HL-60 (cell line): ENCODE measurements around the gene OR52B2.

Source experiments
- GABPA ChIP-seq: IDR thresholded peaks from 2 replicates; pipeline ENCODE4 v1.6.1; 2012; ENCODE audit warnings: low read depth
- POLR2AphosphoS5 ChIP-seq: IDR thresholded peaks from 2 replicates; pipeline ENCODE4 v1.6.1; 2012; ENCODE audit warnings: low read depth
- SPI1 ChIP-seq: IDR thresholded peaks from 2 replicates; pipeline ENCODE4 v1.6.1; 2012; ENCODE audit warnings: low read depth, mild to moderate bottlenecking, borderline replicate concordance
- TF ChIP-seq, protein P1 (sequence below): IDR thresholded peaks from one replicate; pipeline ENCODE4 v1.5.1; 2011; ENCODE audit warnings: low read length, control low read depth, inconsistent platforms; ENCODE audit not compliant: insufficient read depth

DNA sequence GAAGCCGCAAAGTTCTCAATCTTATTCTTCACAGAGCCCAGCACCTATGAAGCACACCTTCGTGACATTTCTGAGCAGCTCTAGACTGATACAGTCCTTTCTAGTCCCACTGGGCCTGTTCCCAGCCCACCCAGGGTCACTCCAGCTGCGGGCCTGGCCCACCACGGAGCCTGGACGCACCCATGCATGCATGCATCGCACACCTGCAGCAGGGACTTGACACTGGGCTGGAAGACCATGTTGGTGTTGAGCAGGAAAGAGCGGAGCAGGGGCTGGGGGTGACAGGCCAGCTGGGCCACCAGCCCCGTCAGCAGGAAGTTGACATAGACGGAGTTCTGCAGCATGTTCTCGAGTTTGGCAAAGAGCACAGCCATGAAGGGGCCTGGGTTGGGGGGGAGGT lies 44.4 kb upstream of the OR52B2 start:
- TF ChIP-seq POLR2AphosphoS5 (no peak), GABPA (no peak), SPI1 (no peak)
- TF ChIP-seq, protein P1, sequence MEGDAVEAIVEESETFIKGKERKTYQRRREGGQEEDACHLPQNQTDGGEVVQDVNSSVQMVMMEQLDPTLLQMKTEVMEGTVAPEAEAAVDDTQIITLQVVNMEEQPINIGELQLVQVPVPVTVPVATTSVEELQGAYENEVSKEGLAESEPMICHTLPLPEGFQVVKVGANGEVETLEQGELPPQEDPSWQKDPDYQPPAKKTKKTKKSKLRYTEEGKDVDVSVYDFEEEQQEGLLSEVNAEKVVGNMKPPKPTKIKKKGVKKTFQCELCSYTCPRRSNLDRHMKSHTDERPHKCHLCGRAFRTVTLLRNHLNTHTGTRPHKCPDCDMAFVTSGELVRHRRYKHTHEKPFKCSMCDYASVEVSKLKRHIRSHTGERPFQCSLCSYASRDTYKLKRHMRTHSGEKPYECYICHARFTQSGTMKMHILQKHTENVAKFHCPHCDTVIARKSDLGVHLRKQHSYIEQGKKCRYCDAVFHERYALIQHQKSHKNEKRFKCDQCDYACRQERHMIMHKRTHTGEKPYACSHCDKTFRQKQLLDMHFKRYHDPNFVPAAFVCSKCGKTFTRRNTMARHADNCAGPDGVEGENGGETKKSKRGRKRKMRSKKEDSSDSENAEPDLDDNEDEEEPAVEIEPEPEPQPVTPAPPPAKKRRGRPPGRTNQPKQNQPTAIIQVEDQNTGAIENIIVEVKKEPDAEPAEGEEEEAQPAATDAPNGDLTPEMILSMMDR, result no peak
